Neutrophil (primary cell): Measurements from ENCODE around the gene BIN1.

Source experiments
- H3K27ac ChIP-seq: fragments of 200-600 bp; sonication (generic); 2 replicates; pipeline ENCODE4 v1.5.1; 2016; ENCODE audit warnings: mild to moderate bottlenecking, moderate library complexity
- H3K27me3 ChIP-seq: fragments of 200-600 bp; sonication (generic); 2 replicates; pipeline ENCODE4 v1.6.0; 2016; ENCODE audit warnings: mild to moderate bottlenecking
- H3K36me3 ChIP-seq: fragments of 200-600 bp; sonication (generic); 2 replicates; pipeline ENCODE4 v1.5.1; 2017
- H3K4me1 ChIP-seq, 2 experiments: fragments of 200-600 bp in 1 of 2; sonication (generic) in 1 of 2; 1 replicate in 1 of 2; 2 replicates in 1 of 2; pipeline versions ENCODE4 v1.5.1 to v1.6.1; 2013 to 2016; ENCODE audit warnings: low read depth in 1 of 2, low read length in 1 of 2, mild to moderate bottlenecking in 1 of 2, moderate library complexity in 1 of 2; ENCODE audit not compliant: control insufficient read depth in 1 of 2, insufficient read depth in 1 of 2
- H3K4me3 ChIP-seq, 2 experiments: fragments of 200-600 bp in 1 of 2; sonication (generic) in 1 of 2; 1 replicate in 1 of 2; 2 replicates in 1 of 2; pipeline ENCODE4 v1.5.1; 2013 to 2016; ENCODE audit warnings: low read depth in 1 of 2, low read length in 1 of 2, mild to moderate bottlenecking in 1 of 2, moderate library complexity in 1 of 2
- H3K9me3 ChIP-seq: fragments of 200-600 bp; sonication (generic); 2 replicates; pipeline ENCODE4 v1.5.1; 2016
- CTCF ChIP-seq: fragments of 200-600 bp; sonication (generic); IDR thresholded peaks from 2 replicates; pipeline ENCODE4 v1.5.1; 2016; ENCODE audit warnings: antibody characterized with exemption

The BIN1 gene

GRCh38 chr2:127017548-127017947 lies 89.4 kb downstream of the BIN1 start:
- TF ChIP-seq CTCF: no peak
- Histone ChIP-seq H3K4me1 (no peaks in the 10 kb centered on the region), H3K36me3 (no peaks in the 10 kb centered on the region), H3K27ac (no peak overlapping the region), H3K4me3 (no peak overlapping the region), H3K27me3 (peaks cover 4% of the 10 kb centered on the region), H3K9me3 (no peaks in the 10 kb centered on the region)

- Histone ChIP-seq H3K27ac (no peak overlapping the region), H3K36me3 (no peaks in the 10 kb centered on the region), H3K4me3 (no peak overlapping the region), H3K4me1 (no peaks in the 10 kb centered on the region), H3K27me3 (peaks cover 3% of the 10 kb centered on the region), H3K9me3 (no peaks in the 10 kb centered on the region)
- TF ChIP-seq CTCF: no peak
Measured at GRCh38 chr2:127016329-127016728, 90.6 kb downstream of the BIN1 start.

- no peak for TF ChIP-seq CTCF
- no peaks in the 10 kb centered on the region for H3K9me3 ChIP-seq
- peaks cover 3% of the 10 kb centered on the region for H3K27me3 ChIP-seq
- no peak overlapping the region for H3K27ac ChIP-seq
- H3K36me3 ChIP-seq: no peaks in the 10 kb centered on the region
- no peaks in the 10 kb centered on the region for H3K4me1 ChIP-seq
- H3K4me3 ChIP-seq: no peak overlapping the region
Measured at GRCh38 chr2:127015106-127015910, 91.6 kb downstream of the BIN1 start.

- Histone ChIP-seq H3K9me3 (no peaks in the 10 kb centered on the region), H3K27ac (no peak overlapping the region), H3K4me1 (no peaks in the 10 kb centered on the region), H3K36me3 (no peaks in the 10 kb centered on the region), H3K4me3 (no peak overlapping the region), H3K27me3 (peaks cover 3% of the 10 kb centered on the region)
- TF ChIP-seq CTCF: no peak
Measured at GRCh38 chr2:127014630-127015029, 92.3 kb downstream of the BIN1 start.

GRCh38 chr2:127014224-127014623 lies 92.7 kb downstream of the BIN1 start:
- Histone ChIP-seq H3K4me1 (no peaks in the 10 kb centered on the region), H3K4me3 (no peak overlapping the region), H3K27me3 (peaks cover 3% of the 10 kb centered on the region), H3K9me3 (no peaks in the 10 kb centered on the region), H3K27ac (no peak overlapping the region), H3K36me3 (no peaks in the 10 kb centered on the region)
- TF ChIP-seq CTCF: no peak
